ENCODE results near the gene LRRC75B.
"Not testable (repeated sequence)": the region's sequence is repeated elsewhere in the genome, so short reads cannot be mapped to it uniquely, and the experiment has no call there.

DNA sequence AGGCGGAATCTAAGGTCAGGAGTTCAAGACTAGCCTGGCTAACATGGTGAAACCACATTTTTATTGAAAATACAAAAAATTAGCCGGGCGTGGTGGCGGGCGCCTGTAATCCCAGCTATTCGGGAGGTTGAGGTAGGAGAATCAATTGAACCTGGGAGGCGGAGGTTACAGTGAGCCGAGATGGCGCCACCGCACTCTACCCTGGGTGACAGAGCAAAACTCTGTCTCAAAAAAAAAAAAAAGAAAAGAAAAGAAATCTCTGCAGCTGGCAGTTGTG lies 624 bp upstream of the LRRC75B start:
- TF ChIP-seq, protein P1, sequence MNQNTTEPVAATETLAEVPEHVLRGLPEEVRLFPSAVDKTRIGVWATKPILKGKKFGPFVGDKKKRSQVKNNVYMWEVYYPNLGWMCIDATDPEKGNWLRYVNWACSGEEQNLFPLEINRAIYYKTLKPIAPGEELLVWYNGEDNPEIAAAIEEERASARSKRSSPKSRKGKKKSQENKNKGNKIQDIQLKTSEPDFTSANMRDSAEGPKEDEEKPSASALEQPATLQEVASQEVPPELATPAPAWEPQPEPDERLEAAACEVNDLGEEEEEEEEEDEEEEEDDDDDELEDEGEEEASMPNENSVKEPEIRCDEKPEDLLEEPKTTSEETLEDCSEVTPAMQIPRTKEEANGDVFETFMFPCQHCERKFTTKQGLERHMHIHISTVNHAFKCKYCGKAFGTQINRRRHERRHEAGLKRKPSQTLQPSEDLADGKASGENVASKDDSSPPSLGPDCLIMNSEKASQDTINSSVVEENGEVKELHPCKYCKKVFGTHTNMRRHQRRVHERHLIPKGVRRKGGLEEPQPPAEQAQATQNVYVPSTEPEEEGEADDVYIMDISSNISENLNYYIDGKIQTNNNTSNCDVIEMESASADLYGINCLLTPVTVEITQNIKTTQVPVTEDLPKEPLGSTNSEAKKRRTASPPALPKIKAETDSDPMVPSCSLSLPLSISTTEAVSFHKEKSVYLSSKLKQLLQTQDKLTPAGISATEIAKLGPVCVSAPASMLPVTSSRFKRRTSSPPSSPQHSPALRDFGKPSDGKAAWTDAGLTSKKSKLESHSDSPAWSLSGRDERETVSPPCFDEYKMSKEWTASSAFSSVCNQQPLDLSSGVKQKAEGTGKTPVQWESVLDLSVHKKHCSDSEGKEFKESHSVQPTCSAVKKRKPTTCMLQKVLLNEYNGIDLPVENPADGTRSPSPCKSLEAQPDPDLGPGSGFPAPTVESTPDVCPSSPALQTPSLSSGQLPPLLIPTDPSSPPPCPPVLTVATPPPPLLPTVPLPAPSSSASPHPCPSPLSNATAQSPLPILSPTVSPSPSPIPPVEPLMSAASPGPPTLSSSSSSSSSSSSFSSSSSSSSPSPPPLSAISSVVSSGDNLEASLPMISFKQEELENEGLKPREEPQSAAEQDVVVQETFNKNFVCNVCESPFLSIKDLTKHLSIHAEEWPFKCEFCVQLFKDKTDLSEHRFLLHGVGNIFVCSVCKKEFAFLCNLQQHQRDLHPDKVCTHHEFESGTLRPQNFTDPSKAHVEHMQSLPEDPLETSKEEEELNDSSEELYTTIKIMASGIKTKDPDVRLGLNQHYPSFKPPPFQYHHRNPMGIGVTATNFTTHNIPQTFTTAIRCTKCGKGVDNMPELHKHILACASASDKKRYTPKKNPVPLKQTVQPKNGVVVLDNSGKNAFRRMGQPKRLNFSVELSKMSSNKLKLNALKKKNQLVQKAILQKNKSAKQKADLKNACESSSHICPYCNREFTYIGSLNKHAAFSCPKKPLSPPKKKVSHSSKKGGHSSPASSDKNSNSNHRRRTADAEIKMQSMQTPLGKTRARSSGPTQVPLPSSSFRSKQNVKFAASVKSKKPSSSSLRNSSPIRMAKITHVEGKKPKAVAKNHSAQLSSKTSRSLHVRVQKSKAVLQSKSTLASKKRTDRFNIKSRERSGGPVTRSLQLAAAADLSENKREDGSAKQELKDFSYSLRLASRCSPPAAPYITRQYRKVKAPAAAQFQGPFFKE (tag by site-specific recombination; IDR thresholded peaks at IDR 0.05; ENCODE audit: borderline replicate concordance): not testable (repeated sequence)
- TF ChIP-seq, protein P2, sequence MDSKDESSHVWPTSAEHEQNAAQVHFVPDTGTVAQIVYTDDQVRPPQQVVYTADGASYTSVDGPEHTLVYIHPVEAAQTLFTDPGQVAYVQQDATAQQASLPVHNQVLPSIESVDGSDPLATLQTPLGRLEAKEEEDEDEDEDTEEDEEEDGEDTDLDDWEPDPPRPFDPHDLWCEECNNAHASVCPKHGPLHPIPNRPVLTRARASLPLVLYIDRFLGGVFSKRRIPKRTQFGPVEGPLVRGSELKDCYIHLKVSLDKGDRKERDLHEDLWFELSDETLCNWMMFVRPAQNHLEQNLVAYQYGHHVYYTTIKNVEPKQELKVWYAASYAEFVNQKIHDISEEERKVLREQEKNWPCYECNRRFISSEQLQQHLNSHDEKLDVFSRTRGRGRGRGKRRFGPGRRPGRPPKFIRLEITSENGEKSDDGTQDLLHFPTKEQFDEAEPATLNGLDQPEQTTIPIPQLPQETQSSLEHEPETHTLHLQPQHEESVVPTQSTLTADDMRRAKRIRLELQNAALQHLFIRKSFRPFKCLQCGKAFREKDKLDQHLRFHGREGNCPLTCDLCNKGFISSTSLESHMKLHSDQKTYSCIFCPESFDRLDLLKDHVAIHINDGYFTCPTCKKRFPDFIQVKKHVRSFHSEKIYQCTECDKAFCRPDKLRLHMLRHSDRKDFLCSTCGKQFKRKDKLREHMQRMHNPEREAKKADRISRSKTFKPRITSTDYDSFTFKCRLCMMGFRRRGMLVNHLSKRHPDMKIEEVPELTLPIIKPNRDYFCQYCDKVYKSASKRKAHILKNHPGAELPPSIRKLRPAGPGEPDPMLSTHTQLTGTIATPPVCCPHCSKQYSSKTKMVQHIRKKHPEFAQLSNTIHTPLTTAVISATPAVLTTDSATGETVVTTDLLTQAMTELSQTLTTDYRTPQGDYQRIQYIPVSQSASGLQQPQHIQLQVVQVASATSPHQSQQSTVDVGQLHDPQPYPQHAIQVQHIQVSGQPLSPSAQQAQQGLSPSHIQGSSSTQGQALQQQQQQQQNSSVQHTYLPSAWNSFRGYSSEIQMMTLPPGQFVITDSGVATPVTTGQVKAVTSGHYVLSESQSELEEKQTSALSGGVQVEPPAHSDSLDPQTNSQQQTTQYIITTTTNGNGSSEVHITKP (tag by site-specific recombination; IDR thresholded peaks at IDR 0.05): not testable (repeated sequence)
- TF ChIP-seq, protein P3, sequence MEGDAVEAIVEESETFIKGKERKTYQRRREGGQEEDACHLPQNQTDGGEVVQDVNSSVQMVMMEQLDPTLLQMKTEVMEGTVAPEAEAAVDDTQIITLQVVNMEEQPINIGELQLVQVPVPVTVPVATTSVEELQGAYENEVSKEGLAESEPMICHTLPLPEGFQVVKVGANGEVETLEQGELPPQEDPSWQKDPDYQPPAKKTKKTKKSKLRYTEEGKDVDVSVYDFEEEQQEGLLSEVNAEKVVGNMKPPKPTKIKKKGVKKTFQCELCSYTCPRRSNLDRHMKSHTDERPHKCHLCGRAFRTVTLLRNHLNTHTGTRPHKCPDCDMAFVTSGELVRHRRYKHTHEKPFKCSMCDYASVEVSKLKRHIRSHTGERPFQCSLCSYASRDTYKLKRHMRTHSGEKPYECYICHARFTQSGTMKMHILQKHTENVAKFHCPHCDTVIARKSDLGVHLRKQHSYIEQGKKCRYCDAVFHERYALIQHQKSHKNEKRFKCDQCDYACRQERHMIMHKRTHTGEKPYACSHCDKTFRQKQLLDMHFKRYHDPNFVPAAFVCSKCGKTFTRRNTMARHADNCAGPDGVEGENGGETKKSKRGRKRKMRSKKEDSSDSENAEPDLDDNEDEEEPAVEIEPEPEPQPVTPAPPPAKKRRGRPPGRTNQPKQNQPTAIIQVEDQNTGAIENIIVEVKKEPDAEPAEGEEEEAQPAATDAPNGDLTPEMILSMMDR (tag by site-specific recombination; IDR thresholded peaks at IDR 0.05): not testable (repeated sequence)

Data from HEK293 (cell line).